A549 (cell line): ENCODE measurements around the gene SORL1. TPM values are rescaled to one million over a fixed set of nuclear protein-coding genes. Genes with fewer than 3 reads are reported as not detected.

Experiments used
- ATAC-seq, 2 experiments: fragments of 200-7000 bp in 1 of 2; fragments of >200 bp in 1 of 2; cut with Nextera tagmentation in 1 of 2; cut with Tn5 transposase in 1 of 2; 3 replicates each; pipeline versions ENCODE4 v1.8.0 to v1.9.1; 2018 to 2020; ENCODE audit warnings: mild to moderate bottlenecking in 1 of 2, moderate library complexity in 1 of 2
- CTCF ChIA-PET: fragments of 300-600 bp; sonication (Branson Sonifier 250); formaldehyde crosslinking; extraction: SDS; loops from one replicate; lab custom pipeline; 2021; ENCODE audit warnings: antibody characterized with exemption, inconsistent platforms; lab: Yijun Ruan, JAX
- POLR2A ChIA-PET: fragments of 350-600 bp; formaldehyde crosslinking; extraction: SDS; loops from one replicate; lab custom pipeline; 2021; ENCODE audit warnings: antibody characterized with exemption, inconsistent platforms; lab: Yijun Ruan, JAX
- DNase-seq, 2 experiments: peaks; one replicate each; pipeline versions ENCODE4 v3.0.0 to v3.0.0-alpha.2; 2011 to 2016; ENCODE audit warnings: low read depth in 1 of 2, low spot score in 1 of 2
- FAIRE-seq: peaks from 2 replicates; lab custom pipeline; 2011; peaks lifted over from hg19 to GRCh38; lab: Jason Lieb, UNC
- H3K27ac ChIP-seq, 2 experiments: fragments of >200 bp; sonication (Bioruptor Twin); formaldehyde crosslinking; 3 replicates each; pipeline ENCODE4 v1.5.1; 2016 to 2017
- H3K4me1 ChIP-seq: fragments of >200 bp; sonication (Bioruptor Twin); formaldehyde crosslinking; 3 replicates; pipeline ENCODE4 v1.6.1; 2016
- H3K4me2 ChIP-seq: fragments of >200 bp; sonication (Bioruptor Twin); formaldehyde crosslinking; 3 replicates; pipeline ENCODE4 v1.6.1; 2016
- H3K4me3 ChIP-seq: fragments of >200 bp; sonication (Bioruptor Twin); formaldehyde crosslinking; 3 replicates; pipeline ENCODE4 v1.5.1; 2016
- H3K9me3 ChIP-seq: fragments of >200 bp; sonication (Bioruptor Twin); formaldehyde crosslinking; 3 replicates; pipeline ENCODE4 v1.6.1; 2016
- ESRRA ChIP-seq: fragments of 150-350 bp; IDR thresholded peaks from 2 replicates; pipeline ENCODE4 v1.6.1; 2014; ENCODE audit warnings: mild to moderate bottlenecking, low read length, borderline replicate concordance
- FOSB ChIP-seq: fragments of 250-450 bp; sonication (Bioruptor Pico); IDR thresholded peaks from 2 replicates; pipeline ENCODE4 v1.5.0; 2020; ENCODE audit warnings: mild to moderate bottlenecking, moderate library complexity
- GATA3 ChIP-seq: IDR thresholded peaks from 2 replicates; pipeline ENCODE4 v1.6.1; 2012; ENCODE audit warnings: borderline replicate concordance
- HOXA7 ChIP-seq: fragments of 250-450 bp; sonication (Bioruptor Pico); IDR thresholded peaks from 2 replicates; pipeline ENCODE4 v1.5.0; 2020; ENCODE audit warnings: mild to moderate bottlenecking, moderate library complexity
- KDM1A ChIP-seq: fragments of 200-600 bp; sonication (generic); IDR thresholded peaks from 2 replicates; pipeline ENCODE4 v1.6.1; 2016; ENCODE audit warnings: low read depth, mild to moderate bottlenecking
- NFE2L2 ChIP-seq: fragments of 150-350 bp; conservative IDR thresholded peaks from 2 replicates; pipeline ENCODE4 v1.6.1; 2014; ENCODE audit warnings: low read length
- POLR2A ChIP-seq: IDR thresholded peaks from 2 replicates; pipeline ENCODE4 v1.6.1; 2012; ENCODE audit warnings: mild to moderate bottlenecking, low read length
- RAD21 ChIP-seq, 2 experiments: fragments of >200 bp in 1 of 2; sonication (Bioruptor Twin) in 1 of 2; formaldehyde crosslinking in 1 of 2; IDR thresholded peaks in 1 of 2; conservative IDR thresholded peaks in 1 of 2; 2 replicates in 1 of 2; 3 replicates in 1 of 2; pipeline ENCODE4 v1.6.1; 2012 to 2018; ENCODE audit warnings: inconsistent platforms in 1 of 2
- REST ChIP-seq: fragments of 200-600 bp; sonication (generic); IDR thresholded peaks from 2 replicates; pipeline ENCODE4 v1.6.1; 2016; ENCODE audit warnings: antibody characterized with exemption, mild to moderate bottlenecking, moderate library complexity
- SMC3 ChIP-seq: fragments of >200 bp; sonication (Bioruptor Twin); formaldehyde crosslinking; IDR thresholded peaks from 3 replicates; pipeline ENCODE4 v1.6.1; 2018; ENCODE audit warnings: inconsistent platforms
- SREBF2 ChIP-seq: fragments of 450-650 bp; IDR thresholded peaks from 2 replicates; pipeline ENCODE4 v1.6.1; 2014; ENCODE audit warnings: mild to moderate bottlenecking, moderate library complexity
- ZFP36 ChIP-seq: fragments of 450-650 bp; IDR thresholded peaks from 2 replicates; pipeline ENCODE4 v1.6.1; 2014; ENCODE audit warnings: borderline replicate concordance; ENCODE audit not compliant: partially characterized antibody
- ZNF302 ChIP-seq: fragments of 250-450 bp; sonication (Bioruptor Pico); IDR thresholded peaks from 2 replicates; pipeline ENCODE4 v1.9.0; 2021; ENCODE audit warnings: inconsistent platforms, mild to moderate bottlenecking, moderate library complexity
- WGBS: methylation state at CpG from one replicate; pipeline ENCODE4 v1.1.6; 2017; ENCODE audit errors: missing lambda C conversion rate; 5-methylcytosine and 5-hydroxymethylcytosine counted together
- polyA plus RNA-seq, 4 experiments: library from polyadenylated mRNA; depleted of rRNA in 3 of 4; stranded (reverse); fragments of >200 nt; fragmentation: RNase III in 1 of 4; extraction: RNeasy Plus Mini Kit Qiagen cat#74134 plus additional on column Dnase treatment in 1 of 4; gene quantifications; 2 replicates in 3 of 4; 3 replicates in 1 of 4; pipeline ENCODE4 v1.2.3, GENCODE V29; 2011 to 2017
- TF ChIP-seq, protein P1 (sequence below): IDR thresholded peaks from 2 replicates; pipeline ENCODE4 v1.6.1; 2012
- TF ChIP-seq, protein P2 (sequence below): fragments of 250-450 bp; sonication (Bioruptor Pico); IDR thresholded peaks from 2 replicates; pipeline ENCODE4 v1.5.0; 2020; ENCODE audit warnings: low read depth, mild to moderate bottlenecking, moderate library complexity

Gene SORL1
- polyA plus RNA-seq, 2 of the 4 experiments (the other 2 are of a cell fraction): 0.45 to 3.8 TPM

DNA sequence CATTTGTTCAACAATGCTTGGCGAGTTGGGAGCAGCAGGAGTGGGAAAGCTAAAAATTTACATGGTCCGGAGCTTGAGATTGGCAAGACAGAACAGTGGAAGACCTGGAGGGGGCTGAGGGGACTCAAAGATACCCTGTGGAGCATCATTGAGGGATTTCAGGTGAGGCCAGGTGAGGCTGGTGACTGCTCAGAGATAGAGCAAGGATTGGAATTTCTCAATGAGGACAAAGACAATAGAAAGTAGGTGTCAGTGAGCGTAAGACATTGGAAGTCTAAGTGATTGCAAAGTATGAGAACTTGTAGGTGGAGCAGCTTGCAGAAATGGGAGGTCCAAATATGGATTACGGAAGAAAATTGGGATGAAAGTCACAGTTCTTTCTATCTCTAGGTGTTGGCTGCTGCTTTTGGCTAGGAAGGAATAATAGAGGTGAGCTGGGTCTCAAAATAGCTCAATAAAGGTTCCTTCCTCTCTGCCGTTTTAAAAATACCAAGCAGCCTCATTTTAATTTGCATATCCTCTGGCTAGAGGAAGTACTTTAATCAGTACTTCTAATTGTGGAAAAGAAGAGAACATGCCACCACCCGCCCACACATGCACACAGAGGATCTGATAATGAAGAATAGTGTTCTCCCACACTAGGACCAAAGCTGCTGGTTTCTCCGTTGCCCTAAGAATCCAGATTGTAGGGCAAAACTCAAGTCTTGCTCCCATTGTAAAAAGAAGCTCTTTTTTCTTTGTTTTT is 42.4 kb downstream of the SORL1 start (continued):
- TF ChIP-seq, protein P1, sequence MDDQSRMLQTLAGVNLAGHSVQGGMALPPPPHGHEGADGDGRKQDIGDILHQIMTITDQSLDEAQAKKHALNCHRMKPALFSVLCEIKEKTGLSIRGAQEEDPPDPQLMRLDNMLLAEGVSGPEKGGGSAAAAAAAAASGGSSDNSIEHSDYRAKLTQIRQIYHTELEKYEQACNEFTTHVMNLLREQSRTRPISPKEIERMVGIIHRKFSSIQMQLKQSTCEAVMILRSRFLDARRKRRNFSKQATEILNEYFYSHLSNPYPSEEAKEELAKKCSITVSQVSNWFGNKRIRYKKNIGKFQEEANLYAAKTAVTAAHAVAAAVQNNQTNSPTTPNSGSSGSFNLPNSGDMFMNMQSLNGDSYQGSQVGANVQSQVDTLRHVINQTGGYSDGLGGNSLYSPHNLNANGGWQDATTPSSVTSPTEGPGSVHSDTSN: no peak
- TF ChIP-seq REST: no peak
- no peak for TF ChIP-seq ESRRA

DNA sequence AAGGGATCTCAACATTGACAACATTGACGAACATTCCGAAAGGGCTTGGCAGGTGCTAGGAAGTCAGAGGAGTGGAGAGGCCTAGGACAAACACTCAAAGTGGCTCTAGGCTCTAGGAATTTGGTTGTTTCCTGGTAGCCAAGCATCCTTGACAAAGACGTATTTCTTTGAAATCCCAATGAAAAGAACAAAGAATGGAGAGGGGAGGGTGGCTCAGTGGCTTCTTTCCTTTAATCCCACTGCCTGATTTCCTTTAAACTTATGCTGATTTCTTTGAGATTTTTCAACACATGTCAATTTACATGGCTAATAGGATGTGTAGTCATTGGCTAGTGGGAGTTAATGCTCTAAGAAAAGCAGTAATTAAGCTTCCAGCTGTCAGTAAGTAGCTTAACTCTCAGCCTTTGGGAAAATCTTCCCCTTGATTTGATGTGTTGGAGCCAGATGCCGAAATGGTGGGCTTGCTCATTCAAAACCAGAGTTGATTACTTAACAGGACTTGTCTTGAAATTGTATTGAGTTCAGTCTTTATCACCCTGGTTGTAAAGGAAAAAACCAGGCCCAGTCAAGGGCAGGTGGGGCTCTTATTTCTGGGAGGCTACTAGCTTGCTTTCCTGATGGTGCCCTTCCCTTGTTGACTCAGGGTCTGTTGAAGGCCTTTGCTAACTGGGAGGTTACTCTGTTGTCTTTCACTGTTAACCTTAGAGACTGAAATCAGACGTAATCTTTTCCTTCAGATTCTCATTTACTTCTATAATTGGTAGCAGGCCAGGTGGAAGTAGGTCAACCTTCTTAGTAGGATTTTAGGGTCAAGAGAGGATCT is 45.3 kb downstream of the SORL1 start:
- no peaks in the 10 kb centered on the region for H3K4me1 ChIP-seq
- POLR2A ChIA-PET: no interaction called here
- DNase-seq: no peak
- TF ChIP-seq ZFP36 (no peak), HOXA7 (CRISPR knock-in tag) (no peak), NFE2L2 (no peak), SMC3 (no peak), POLR2A (no peak), REST (no peak)
- TF ChIP-seq, all 56 proteins: peak for 0
- ATAC-seq: no peak
- H3K27ac ChIP-seq: no peak overlapping the region
- no peaks in the 10 kb centered on the region for H3K9me3 ChIP-seq
- H3K4me3 ChIP-seq: no peak overlapping the region
- H3K4me2 ChIP-seq: no peak overlapping the region
- WGBS: 77% methylated on average over 5 of the region's 5 CpGs
- CTCF ChIA-PET: no interaction called here
- no peak for FAIRE-seq

- H3K4me3 ChIP-seq: no peak overlapping the region
- TF ChIP-seq, protein P2, sequence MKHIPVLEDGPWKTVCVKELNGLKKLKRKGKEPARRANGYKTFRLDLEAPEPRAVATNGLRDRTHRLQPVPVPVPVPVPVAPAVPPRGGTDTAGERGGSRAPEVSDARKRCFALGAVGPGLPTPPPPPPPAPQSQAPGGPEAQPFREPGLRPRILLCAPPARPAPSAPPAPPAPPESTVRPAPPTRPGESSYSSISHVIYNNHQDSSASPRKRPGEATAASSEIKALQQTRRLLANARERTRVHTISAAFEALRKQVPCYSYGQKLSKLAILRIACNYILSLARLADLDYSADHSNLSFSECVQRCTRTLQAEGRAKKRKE: no peak
- TF ChIP-seq FOSB: no peak
- TF ChIP-seq ZNF302 (CRISPR knock-in tag): no peak
- no peak for TF ChIP-seq RAD21 (conservative IDR thresholded peaks at IDR 0.05 in 1 of 2, IDR thresholded peaks at IDR 0.05 in 1 of 2)
- no peak for TF ChIP-seq KDM1A
- no peak for TF ChIP-seq GATA3
- TF ChIP-seq SREBF2: no peak
- TF ChIP-seq, all 56 proteins: peak for 0
- CTCF ChIA-PET: no interaction called here
- 53% methylated on average over 2 of the region's 2 CpGs for WGBS
- ATAC-seq (no peak), FAIRE-seq (no peak), DNase-seq (no peak)
- H3K4me1 ChIP-seq: no peaks in the 10 kb centered on the region
- POLR2A ChIA-PET: no interaction called here
- no peak overlapping the region for H3K4me2 ChIP-seq
- no peak overlapping the region for H3K27ac ChIP-seq
- H3K9me3 ChIP-seq: no peaks in the 10 kb centered on the region
These were observed 47.3 kb downstream of the SORL1 start for GRCh38 chr11:121499405-121499804.
